Measurements from ENCODE around the gene TLCD3B.

TLCD3B gene

DNA sequence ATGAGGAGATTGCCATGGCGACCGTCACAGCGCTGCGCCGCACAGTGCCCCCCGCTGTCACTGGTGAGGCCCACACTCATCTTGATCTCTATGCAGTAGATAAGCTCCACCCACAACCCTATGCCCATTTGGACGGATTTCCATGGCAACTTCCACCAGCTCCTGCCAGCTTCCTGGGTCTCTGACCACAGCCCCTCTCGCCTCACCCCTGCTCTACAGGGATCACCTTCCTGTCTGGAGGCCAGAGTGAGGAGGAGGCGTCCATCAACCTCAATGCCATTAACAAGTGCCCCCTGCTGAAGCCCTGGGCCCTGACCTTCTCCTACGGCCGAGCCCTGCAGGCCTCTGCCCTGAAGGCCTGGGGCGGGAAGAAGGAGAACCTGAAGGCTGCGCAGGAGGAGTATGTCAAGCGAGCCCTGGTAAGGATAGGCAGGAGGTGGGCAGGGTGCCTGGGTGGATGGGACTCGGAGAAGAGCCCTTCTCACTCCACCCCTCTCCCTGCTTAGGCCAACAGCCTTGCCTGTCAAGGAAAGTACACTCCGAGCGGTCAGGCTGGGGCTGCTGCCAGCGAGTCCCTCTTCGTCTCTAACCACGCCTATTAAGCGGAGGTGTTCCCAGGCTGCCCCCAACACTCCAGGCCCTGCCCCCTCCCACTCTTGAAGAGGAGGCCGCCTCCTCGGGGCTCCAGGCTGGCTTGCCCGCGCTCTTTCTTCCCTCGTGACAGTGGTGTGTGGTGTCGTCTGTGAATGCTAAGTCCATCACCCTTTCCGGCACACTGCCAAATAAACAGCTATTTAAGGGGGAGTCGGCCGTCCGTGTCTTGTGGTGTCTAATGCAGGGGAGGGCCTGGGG, 38.8 kb upstream of the TLCD3B start:
- TF ChIP-seq PATZ1 (CRISPR knock-in tag; IDR thresholded peaks at IDR 0.05; ENCODE audit: borderline replicate concordance) (no peak), ARNTL (CRISPR knock-in tag; IDR thresholded peaks at IDR 0.05; ENCODE audit: borderline replicate concordance, low read depth) (no peak), POU6F1 (CRISPR knock-in tag; IDR thresholded peaks at IDR 0.05; ENCODE audit: borderline replicate concordance, low read depth) (no peak), ZC3H10 (CRISPR knock-in tag; IDR thresholded peaks at IDR 0.05) (no peak), CSDC2 (CRISPR knock-in tag; IDR thresholded peaks at IDR 0.05) (no peak), OSR1 (CRISPR knock-in tag; IDR thresholded peaks at IDR 0.05) (no peak), ISL1 (CRISPR knock-in tag; IDR thresholded peaks at IDR 0.05) (no peak), ZNF565 (CRISPR knock-in tag; conservative IDR thresholded peaks at IDR 0.05; ENCODE audit: low read depth) (no peak), SNAI2 (CRISPR knock-in tag; IDR thresholded peaks at IDR 0.05) (no peak), ZNF70 (CRISPR knock-in tag; IDR thresholded peaks at IDR 0.05) (no peak), GLIS3 (CRISPR knock-in tag; IDR thresholded peaks at IDR 0.05) (no peak), PPARA (CRISPR knock-in tag; IDR thresholded peaks at IDR 0.05; ENCODE audit: borderline replicate concordance) (no peak), ZFP3 (CRISPR knock-in tag; IDR thresholded peaks at IDR 0.05) (no peak), ESRRG (CRISPR knock-in tag; IDR thresholded peaks at IDR 0.05) (no peak), TOX (CRISPR knock-in tag; IDR thresholded peaks at IDR 0.05; ENCODE audit: borderline replicate concordance) (no peak), BACH2 (CRISPR knock-in tag; IDR thresholded peaks at IDR 0.05; ENCODE audit: borderline replicate concordance) (no peak), RARB (CRISPR knock-in tag; IDR thresholded peaks at IDR 0.05) (no peak), ZFP30 (CRISPR knock-in tag; IDR thresholded peaks at IDR 0.05) (no peak)
- TF ChIP-seq, protein P1, sequence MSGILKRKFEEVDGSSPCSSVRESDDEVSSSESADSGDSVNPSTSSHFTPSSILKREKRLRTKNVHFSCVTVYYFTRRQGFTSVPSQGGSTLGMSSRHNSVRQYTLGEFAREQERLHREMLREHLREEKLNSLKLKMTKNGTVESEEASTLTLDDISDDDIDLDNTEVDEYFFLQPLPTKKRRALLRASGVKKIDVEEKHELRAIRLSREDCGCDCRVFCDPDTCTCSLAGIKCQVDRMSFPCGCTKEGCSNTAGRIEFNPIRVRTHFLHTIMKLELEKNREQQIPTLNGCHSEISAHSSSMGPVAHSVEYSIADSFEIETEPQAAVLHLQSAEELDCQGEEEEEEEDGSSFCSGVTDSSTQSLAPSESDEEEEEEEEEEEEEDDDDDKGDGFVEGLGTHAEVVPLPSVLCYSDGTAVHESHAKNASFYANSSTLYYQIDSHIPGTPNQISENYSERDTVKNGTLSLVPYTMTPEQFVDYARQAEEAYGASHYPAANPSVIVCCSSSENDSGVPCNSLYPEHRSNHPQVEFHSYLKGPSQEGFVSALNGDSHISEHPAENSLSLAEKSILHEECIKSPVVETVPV (CRISPR knock-in tag; IDR thresholded peaks at IDR 0.05): no peak
- TF ChIP-seq, protein P2, sequence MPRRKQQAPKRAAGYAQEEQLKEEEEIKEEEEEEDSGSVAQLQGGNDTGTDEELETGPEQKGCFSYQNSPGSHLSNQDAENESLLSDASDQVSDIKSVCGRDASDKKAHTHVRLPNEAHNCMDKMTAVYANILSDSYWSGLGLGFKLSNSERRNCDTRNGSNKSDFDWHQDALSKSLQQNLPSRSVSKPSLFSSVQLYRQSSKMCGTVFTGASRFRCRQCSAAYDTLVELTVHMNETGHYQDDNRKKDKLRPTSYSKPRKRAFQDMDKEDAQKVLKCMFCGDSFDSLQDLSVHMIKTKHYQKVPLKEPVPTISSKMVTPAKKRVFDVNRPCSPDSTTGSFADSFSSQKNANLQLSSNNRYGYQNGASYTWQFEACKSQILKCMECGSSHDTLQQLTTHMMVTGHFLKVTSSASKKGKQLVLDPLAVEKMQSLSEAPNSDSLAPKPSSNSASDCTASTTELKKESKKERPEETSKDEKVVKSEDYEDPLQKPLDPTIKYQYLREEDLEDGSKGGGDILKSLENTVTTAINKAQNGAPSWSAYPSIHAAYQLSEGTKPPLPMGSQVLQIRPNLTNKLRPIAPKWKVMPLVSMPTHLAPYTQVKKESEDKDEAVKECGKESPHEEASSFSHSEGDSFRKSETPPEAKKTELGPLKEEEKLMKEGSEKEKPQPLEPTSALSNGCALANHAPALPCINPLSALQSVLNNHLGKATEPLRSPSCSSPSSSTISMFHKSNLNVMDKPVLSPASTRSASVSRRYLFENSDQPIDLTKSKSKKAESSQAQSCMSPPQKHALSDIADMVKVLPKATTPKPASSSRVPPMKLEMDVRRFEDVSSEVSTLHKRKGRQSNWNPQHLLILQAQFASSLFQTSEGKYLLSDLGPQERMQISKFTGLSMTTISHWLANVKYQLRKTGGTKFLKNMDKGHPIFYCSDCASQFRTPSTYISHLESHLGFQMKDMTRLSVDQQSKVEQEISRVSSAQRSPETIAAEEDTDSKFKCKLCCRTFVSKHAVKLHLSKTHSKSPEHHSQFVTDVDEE (CRISPR knock-in tag; IDR thresholded peaks at IDR 0.05): no peak
- ATAC-seq: no peak

DNA sequence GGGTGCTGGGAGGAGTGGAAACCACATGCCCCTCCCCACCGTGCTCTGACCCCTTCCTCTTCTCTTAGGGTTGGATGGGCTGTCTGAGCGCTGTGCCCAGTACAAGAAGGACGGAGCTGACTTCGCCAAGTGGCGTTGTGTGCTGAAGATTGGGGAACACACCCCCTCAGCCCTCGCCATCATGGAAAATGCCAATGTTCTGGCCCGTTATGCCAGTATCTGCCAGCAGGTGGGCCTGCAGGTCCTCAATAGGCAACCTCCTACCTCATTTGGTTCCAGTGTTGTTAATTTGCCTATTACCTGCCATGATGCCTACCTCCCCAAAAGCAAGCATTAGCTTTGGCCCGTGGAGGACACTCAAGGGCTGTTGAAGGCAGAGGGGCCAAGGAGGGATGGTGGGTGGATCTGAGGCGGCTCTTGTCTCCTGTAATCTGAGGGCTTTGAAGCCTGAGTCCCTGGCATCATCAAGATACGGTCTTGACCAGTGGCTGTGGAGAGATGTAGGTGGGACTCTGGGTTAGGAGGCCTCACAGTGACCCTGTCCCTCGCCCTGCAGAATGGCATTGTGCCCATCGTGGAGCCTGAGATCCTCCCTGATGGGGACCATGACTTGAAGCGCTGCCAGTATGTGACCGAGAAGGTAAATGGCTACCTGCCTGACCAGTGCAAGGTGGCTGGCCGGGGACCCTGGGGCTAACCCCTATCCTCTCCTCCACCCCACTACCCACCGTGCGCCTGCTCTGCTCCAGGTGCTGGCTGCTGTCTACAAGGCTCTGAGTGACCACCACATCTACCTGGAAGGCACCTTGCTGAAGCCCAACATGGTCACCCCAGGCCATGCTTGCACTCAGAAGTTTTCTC, 37.9 kb upstream of the TLCD3B start:
- no peak for TF ChIP-seq RARB (CRISPR knock-in tag; IDR thresholded peaks at IDR 0.05)
- no peak for TF ChIP-seq ZNF565 (CRISPR knock-in tag; conservative IDR thresholded peaks at IDR 0.05; ENCODE audit: low read depth)
- no peak for TF ChIP-seq CSDC2 (CRISPR knock-in tag; IDR thresholded peaks at IDR 0.05)
- TF ChIP-seq ZNF70 (CRISPR knock-in tag; IDR thresholded peaks at IDR 0.05): no peak
- TF ChIP-seq ARNTL (CRISPR knock-in tag; IDR thresholded peaks at IDR 0.05; ENCODE audit: borderline replicate concordance, low read depth): no peak
- no peak for TF ChIP-seq ZC3H10 (CRISPR knock-in tag; IDR thresholded peaks at IDR 0.05)
- TF ChIP-seq GLIS3 (CRISPR knock-in tag; IDR thresholded peaks at IDR 0.05): no peak
- TF ChIP-seq SNAI2 (CRISPR knock-in tag; IDR thresholded peaks at IDR 0.05): no peak
- TF ChIP-seq ZFP30 (CRISPR knock-in tag; IDR thresholded peaks at IDR 0.05): no peak
- TF ChIP-seq, protein P2 (CRISPR knock-in tag; IDR thresholded peaks at IDR 0.05): no peak
- TF ChIP-seq ZNF8 (CRISPR knock-in tag; IDR thresholded peaks at IDR 0.05): no peak
- TF ChIP-seq ISL1 (CRISPR knock-in tag; IDR thresholded peaks at IDR 0.05): no peak
- no peak for TF ChIP-seq BACH2 (CRISPR knock-in tag; IDR thresholded peaks at IDR 0.05; ENCODE audit: borderline replicate concordance)
- TF ChIP-seq, protein P1 (CRISPR knock-in tag; IDR thresholded peaks at IDR 0.05): no peak
- TF ChIP-seq ZFP3 (CRISPR knock-in tag; IDR thresholded peaks at IDR 0.05): no peak
- no peak for ATAC-seq

All from SK-N-SH treated with all-trans-retinoic acid at 6 μM for 48 hours (cell line).